SW 1271 (cell line): Measurements from ENCODE around the gene LCE2A.

ENCODE experiments used
- DNase-seq, 2 experiments: peaks; one replicate each; lab custom pipeline; 2025; lab: John Stamatoyannopoulos, UW

LCE2A gene

GRCh38 chr1:152743371-152744145 lies 45.4 kb downstream of the LCE2A start:
- no peak for DNase-seq

- peak in 1 of 2 experiments; percentile 1 for DNase-seq
These were observed 47.2 kb downstream of the LCE2A start for GRCh38 chr1:152745289-152745704.

GRCh38 chr1:152745765-152746444 lies 47.8 kb downstream of the LCE2A start:
- DNase-seq: no peak

DNA sequence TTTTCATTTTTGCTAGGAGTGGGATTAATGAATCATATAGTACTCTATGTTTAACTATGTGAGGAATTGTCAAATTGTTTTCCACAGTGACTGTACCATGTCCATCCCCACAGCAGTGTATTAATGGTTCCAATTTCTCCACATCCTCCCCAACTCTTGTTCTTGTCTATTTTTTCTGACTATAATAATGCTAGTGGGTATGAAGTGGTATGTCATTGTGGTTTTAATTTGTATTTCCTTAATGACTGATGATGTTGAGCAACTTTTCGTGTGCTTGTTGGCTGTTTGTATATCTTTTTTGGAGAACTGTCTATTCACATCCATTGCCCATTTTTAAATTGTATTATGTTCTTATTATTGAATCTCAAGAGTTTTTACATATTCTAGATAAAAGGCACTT lies 49.7 kb downstream of the LCE2A start:
- no peak for DNase-seq
